Measurements from ENCODE around the gene ANGEL2. TPM values are rescaled to one million over a fixed set of nuclear protein-coding genes. Genes with fewer than 3 reads are reported as not detected.
"Not testable (repeated sequence)": the region's sequence is repeated elsewhere in the genome, so short reads cannot be mapped to it uniquely, and the experiment has no call there.

ANGEL2 gene
- total RNA-seq, 1 experiment from 2014 or later = 56.3 TPM

GRCh38 chr1:213051881-213052202, 36.2 kb upstream of the ANGEL2 start:
- CTCF ChIA-PET = no interaction called here
- peaks cover 20% of the 10 kb centered on the region for H3K36me3 Mint-ChIP-seq (ENCODE audit: insufficient read depth, unreplicated experiment)
- no peaks in the 10 kb centered on the region for H3K27me3 Mint-ChIP-seq (ENCODE audit: unreplicated experiment)
- no peak for TF ChIP-seq CTCF (IDR thresholded peaks at IDR 0.05; ENCODE audit: unreplicated experiment)
- H3K4me3 Mint-ChIP-seq (ENCODE audit: low read depth, unreplicated experiment) = peak overlapping the region; percentile 83
- TSS peak; percentile 70 for BruUV-seq (replicated peaks)
- no peaks in the 10 kb centered on the region for H3K9me3 Mint-ChIP-seq (ENCODE audit: low read depth, unreplicated experiment)
- DNase-seq = no peak
- intact Hi-C loops (cut with micrococcal nuclease; ENCODE audit: unreplicated experiment) = no loop called here
- H3K27ac Mint-ChIP-seq (ENCODE audit: unreplicated experiment) = peak overlapping the region; percentile 75
- H3K4me1 Mint-ChIP-seq (ENCODE audit: low read depth, unreplicated experiment) = peaks cover 21% of the 10 kb centered on the region

GRCh38 chr1:213051127-213051880, 35.6 kb upstream of the ANGEL2 start, which contains the start of gene RPS6KC1:
TSS of gene RPS6KC1 (plus strand) at chr1:213051241. CDS start at chr1:213051405, 164 bp downstream.
- peak within 1 kb of the TSS; percentile 83 for H3K4me3 Mint-ChIP-seq (ENCODE audit: low read depth, unreplicated experiment)
- CTCF ChIA-PET = interaction anchor here (0.6 to 1.6 kb wide), 4 partner anchors 11 to 45 kb away, joined by 3 read pairs; no protein-coding TSS in a partner anchor
- no peak for TF ChIP-seq CTCF (IDR thresholded peaks at IDR 0.05; ENCODE audit: unreplicated experiment)
- peak within 1 kb of the TSS; percentile 75 for H3K27ac Mint-ChIP-seq (ENCODE audit: unreplicated experiment)
- no peaks in the 10 kb centered on the region for H3K9me3 Mint-ChIP-seq (ENCODE audit: low read depth, unreplicated experiment)
- DNase-seq = peak; percentile 90
- BruUV-seq (replicated peaks) = no TSS peak
- H3K4me1 Mint-ChIP-seq (ENCODE audit: low read depth, unreplicated experiment) = peaks cover 21% of the 10 kb centered on the region
- peaks cover 20% of the 10 kb centered on the region for H3K36me3 Mint-ChIP-seq (ENCODE audit: insufficient read depth, unreplicated experiment)
- H3K27me3 Mint-ChIP-seq (ENCODE audit: unreplicated experiment) = no peaks in the 10 kb centered on the region
- intact Hi-C loops (cut with micrococcal nuclease; ENCODE audit: unreplicated experiment) = no loop called here

DNA sequence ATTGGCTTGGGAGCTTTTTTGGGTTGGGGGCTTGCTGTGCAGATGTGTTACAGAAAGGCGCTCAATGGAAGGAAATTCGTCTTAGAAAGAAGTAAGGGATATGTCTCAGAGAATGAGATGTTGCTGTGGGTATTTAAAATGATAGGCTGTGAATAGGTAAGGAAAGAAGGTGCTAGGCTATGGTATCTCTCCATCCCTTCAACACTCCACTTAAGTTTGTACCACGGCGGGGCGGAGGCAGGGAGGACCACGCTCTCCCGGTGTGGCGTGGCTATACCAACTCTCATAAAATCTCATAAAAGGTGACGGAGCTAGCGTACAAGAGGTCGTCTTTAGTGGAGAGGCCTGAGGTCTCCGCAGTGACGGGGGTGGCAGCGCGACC, 35.1 kb upstream of the ANGEL2 start:
- peak overlapping the region; percentile 75 for H3K27ac Mint-ChIP-seq (ENCODE audit: unreplicated experiment)
- no TSS peak for BruUV-seq (replicated peaks)
- no peaks in the 10 kb centered on the region for H3K27me3 Mint-ChIP-seq (ENCODE audit: unreplicated experiment)
- H3K4me3 Mint-ChIP-seq (ENCODE audit: low read depth, unreplicated experiment) = peak overlapping the region; percentile 83
- H3K9me3 Mint-ChIP-seq (ENCODE audit: low read depth, unreplicated experiment) = no peaks in the 10 kb centered on the region
- TF ChIP-seq CTCF (IDR thresholded peaks at IDR 0.05; ENCODE audit: unreplicated experiment) = no peak
- intact Hi-C loops (cut with micrococcal nuclease; ENCODE audit: unreplicated experiment) = no loop called here
- CTCF ChIA-PET = interaction anchor here (0.6 to 1.6 kb wide), 3 partner anchors 11 to 44 kb away, joined by 3 read pairs; no protein-coding TSS in a partner anchor
- H3K36me3 Mint-ChIP-seq (ENCODE audit: insufficient read depth, unreplicated experiment) = peaks cover 20% of the 10 kb centered on the region
- no peak for DNase-seq
- peaks cover 21% of the 10 kb centered on the region for H3K4me1 Mint-ChIP-seq (ENCODE audit: low read depth, unreplicated experiment)

DNA sequence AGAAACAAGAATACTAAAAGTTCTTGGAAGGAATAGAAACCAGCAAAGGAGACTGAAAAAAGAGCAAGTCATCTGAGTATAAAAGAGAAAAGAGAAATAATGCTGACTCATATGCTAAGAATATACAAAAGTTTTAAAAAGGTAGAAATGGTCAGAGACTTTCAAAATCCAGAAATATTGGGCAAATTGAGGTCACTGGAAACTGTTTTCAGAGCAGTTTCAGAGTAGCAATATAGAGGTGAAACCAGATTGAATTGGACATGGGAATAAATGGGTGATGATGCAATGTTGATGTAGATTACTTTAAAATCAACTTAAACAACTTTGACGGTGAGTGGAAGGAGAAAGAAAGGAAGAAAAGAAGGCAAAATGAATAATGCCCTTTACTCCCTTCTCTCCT, 33.6 kb upstream of the ANGEL2 start:
- no peak for TF ChIP-seq CTCF (IDR thresholded peaks at IDR 0.05; ENCODE audit: unreplicated experiment)
- no peak overlapping the region for H3K4me3 Mint-ChIP-seq (ENCODE audit: low read depth, unreplicated experiment)
- H3K36me3 Mint-ChIP-seq (ENCODE audit: insufficient read depth, unreplicated experiment) = peaks cover 20% of the 10 kb centered on the region
- BruUV-seq (replicated peaks) = no TSS peak
- no peak overlapping the region for H3K27ac Mint-ChIP-seq (ENCODE audit: unreplicated experiment)
- intact Hi-C loops (cut with micrococcal nuclease; ENCODE audit: unreplicated experiment) = no loop called here
- no peaks in the 10 kb centered on the region for H3K27me3 Mint-ChIP-seq (ENCODE audit: unreplicated experiment)
- no peaks in the 10 kb centered on the region for H3K9me3 Mint-ChIP-seq (ENCODE audit: low read depth, unreplicated experiment)
- H3K4me1 Mint-ChIP-seq (ENCODE audit: low read depth, unreplicated experiment) = peaks cover 21% of the 10 kb centered on the region
- CTCF ChIA-PET = no interaction called here
- no peak for DNase-seq

- DNase-seq; CTCF ChIA-PET; H3K4me3 Mint-ChIP-seq (ENCODE audit: low read depth, unreplicated experiment); H3K9me3 Mint-ChIP-seq (ENCODE audit: low read depth, unreplicated experiment); H3K27me3 Mint-ChIP-seq (ENCODE audit: unreplicated experiment); H3K36me3 Mint-ChIP-seq (ENCODE audit: insufficient read depth, unreplicated experiment); intact Hi-C loops (cut with micrococcal nuclease; ENCODE audit: unreplicated experiment); BruUV-seq (replicated peaks); H3K27ac Mint-ChIP-seq (ENCODE audit: unreplicated experiment): not testable (repeated sequence)
- peaks cover 21% of the 10 kb centered on the region for H3K4me1 Mint-ChIP-seq (ENCODE audit: low read depth, unreplicated experiment)
Observed at GRCh38 chr1:213045321-213046226, 29.9 kb upstream of the ANGEL2 start.

All from Calu3 (cell line).